GM18498 (cell line): ENCODE data around the gene CPT1C.

Source experiments
- ATAC-seq: cut with Tn5 transposase; IDR thresholded peaks from one replicate; pipeline ENCODE4 v1.9.1; 2021; ENCODE audit warnings: mild to moderate bottlenecking, moderate library complexity; ENCODE audit not compliant: unreplicated experiment

Gene CPT1C

GRCh38 chr19:49749055-49749716 is 58.3 kb downstream of the CPT1C start:
- ATAC-seq: no peak

DNA sequence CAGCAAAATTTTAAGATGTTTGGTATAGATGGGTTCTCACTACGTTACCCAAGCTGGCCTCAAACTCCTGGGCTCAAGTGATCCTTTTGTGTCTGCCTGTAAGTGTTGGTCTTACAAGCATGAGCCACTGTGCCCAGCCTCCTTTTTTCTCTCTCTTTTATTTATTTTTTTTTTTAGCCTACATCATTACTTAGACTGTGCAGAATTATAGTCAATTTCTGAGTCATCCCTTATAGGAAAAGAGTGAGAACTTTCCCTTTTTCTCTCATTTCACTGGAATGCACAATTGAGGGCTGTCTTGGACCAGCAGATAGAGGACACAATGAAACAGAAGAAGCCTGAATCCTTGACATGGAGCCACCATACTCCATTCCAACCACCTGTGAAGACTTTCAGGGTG is 58.9 kb downstream of the CPT1C start:
- no peak for ATAC-seq

DNA sequence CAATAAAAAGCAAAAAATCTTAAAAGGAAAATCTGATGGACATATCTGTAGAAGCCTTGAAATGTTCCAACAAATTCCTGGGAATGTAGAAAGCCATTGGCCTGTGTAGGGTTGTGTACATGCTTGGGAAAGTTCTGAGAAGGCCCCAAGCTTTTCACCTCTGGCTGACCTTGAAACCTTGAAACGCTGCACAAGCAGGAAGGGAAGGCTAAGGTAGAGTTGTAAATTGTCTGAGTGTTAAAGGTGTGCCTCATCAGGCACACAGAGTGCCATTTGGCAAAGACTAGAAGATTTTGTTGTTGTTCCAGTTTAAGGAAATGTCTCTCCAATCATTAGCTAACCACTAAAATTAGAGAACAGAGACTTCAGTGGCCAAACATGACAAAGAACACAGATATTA is 61.8 kb downstream of the CPT1C start:
- ATAC-seq: no peak

DNA sequence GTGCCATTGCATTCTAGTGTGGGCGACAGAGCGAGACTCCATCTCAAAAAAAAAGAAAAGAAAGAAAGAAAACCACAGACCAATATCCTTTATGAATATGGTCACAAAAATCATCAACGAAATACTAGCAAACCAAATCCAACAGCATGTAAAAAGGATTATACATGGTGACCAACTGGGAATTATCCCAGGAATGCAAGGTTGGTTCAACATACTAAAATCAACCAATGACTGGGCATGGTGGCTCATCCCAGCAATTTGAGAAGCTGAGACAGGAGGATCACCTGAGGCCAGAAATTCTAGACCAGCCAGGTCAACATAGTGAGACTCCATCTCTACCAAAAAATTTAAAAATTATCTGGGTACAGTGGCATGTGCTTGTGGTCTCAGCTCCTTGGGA is 65.0 kb downstream of the CPT1C start:
- no peak for ATAC-seq

- no peak for ATAC-seq
Measured at GRCh38 chr19:49758292-49758691, 67.4 kb downstream of the CPT1C start.

- no peak for ATAC-seq
Measured at GRCh38 chr19:49761249-49761624, 70.3 kb downstream of the CPT1C start.

DNA sequence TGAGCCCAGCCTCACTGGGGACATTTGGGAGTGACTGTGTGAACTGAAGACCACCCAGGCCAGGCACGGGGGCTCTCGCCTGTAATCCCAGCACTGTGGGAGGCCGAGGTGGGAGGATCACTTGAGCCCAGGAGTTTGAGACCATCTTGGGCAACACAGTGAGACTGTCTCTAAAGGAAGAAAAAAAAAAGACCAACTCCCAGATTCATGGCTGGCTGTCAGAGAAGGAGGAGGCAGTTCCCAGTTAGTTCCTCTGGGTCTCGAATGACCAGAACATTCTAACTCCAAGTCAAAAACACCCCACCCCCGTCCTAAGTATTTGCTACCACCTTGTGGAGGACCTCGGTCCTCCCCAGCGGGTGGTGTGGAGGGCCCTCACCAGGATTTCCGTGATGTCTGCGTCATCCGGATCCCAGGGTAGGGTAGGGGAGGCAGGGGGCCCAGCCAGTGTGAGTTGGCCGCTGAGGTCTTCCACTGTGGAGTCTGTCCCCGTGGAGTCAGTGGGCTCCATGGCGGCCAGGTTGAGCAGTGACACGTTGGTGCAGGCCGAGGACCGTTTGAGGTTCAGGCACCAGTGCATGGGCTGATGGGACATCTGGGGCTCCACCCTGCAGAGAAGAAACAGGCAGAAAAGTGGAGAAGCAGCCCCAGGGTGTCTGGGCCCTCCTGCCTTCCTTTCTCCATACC is 70.9 kb downstream of the CPT1C start:
- no peak for ATAC-seq

DNA sequence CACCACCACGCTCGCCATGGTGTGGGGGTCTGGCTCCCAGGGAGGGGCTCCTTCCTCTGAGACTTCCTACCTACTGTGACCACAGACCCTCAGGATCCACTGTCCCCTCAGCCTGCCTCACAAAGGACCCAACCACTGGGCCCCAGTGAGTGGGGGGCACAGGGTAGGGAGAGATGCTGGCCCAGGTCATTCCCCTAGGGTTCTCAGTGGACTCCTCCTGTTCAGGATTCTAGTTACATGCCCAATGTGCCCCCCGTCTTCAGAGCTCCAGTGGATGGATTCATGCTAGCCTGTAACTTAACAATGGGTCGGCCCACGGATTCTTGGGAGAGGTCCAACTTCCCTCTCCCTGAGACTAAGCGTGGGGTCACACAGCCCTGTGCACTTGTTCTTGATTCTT is 72.3 kb downstream of the CPT1C start, which contains the start of gene TSKS:
TSS of gene TSKS (minus strand) at position 77 of the 400 bp plus-strand sequence. CDS start at position 18, 59 bp downstream.
- ATAC-seq: no peak
